ENCODE results near the gene AACS. TPM values are rescaled to one million over a fixed set of nuclear protein-coding genes. Genes with fewer than 3 reads are reported as not detected.

AACS gene
- total and polyA plus RNA-seq, 2 donors (not counting 1 experiment from before 2014, with no cell fraction given) = 6.1 to 20.8 TPM

GRCh38 chr12:125184213-125184967 is 119.2 kb downstream of the AACS start:
- Histone ChIP-seq H3K4me3 (ENCODE audit: control extremely low read depth in 1 of 5, extremely low read depth in 1 of 5, insufficient read depth in 1 of 5, low read depth in 2 of 5, low read length in 4 of 5) (no peak overlapping the region), H3K9me3 (ENCODE audit: control extremely low read depth in 1 of 3, control insufficient read depth in 2 of 3, insufficient read depth in 1 of 3, low read length in 2 of 3) (peaks cover 0 to 15% (median 0%) of the 10 kb centered on the region in 3 donors), H3K9ac (ENCODE audit: low read length) (no peak overlapping the region), H3K79me2 (ENCODE audit: control insufficient read depth, insufficient read depth, low read length) (no peaks in the 10 kb centered on the region), H3K36me3 (replicated peaks in 1 of 2; ENCODE audit: control extremely low read depth in 1 of 2, control insufficient read depth in 1 of 2, extremely low read depth in 1 of 2, insufficient read depth in 2 of 2, low read length in 1 of 2) (no peaks in the 10 kb centered on the region), H4K20me1 (ENCODE audit: control insufficient read depth, insufficient read depth, low read length, poor library complexity, severe bottlenecking) (no peaks in the 10 kb centered on the region), H2AFZ (ENCODE audit: insufficient read depth, low read depth, low read length, poor library complexity, severe bottlenecking) (no peak overlapping the region), H3K4me1 (ENCODE audit: control insufficient read depth in 2 of 2, insufficient read depth in 2 of 2, low read length in 2 of 2) (peaks cover 26% of the 10 kb centered on the region in 2 donors), H3K27ac (ENCODE audit: low read length in 2 of 2) (no peak overlapping the region), H3K4me2 (replicated peaks; ENCODE audit: low read depth, low read length, poor library complexity, severe bottlenecking) (no peak overlapping the region), H3K27me3 (replicated peaks in 1 of 4; ENCODE audit: control extremely low read depth in 1 of 4, control insufficient read depth in 3 of 4, insufficient read depth in 4 of 4, low read length in 3 of 4) (peaks cover 0 to 75% (median 38%) of the 10 kb centered on the region in 4 experiments)
- peaks cover 56% of the 10 kb centered on the region for H3K27me3 Mint-ChIP-seq
- DNase-seq = no peak
- ATAC-seq (ENCODE audit: low read depth) = no peak
- no peak for TF ChIP-seq CTCF (IDR thresholded peaks at IDR 0.05)
- no peak for TF ChIP-seq EZH2 (IDR thresholded peaks at IDR 0.05; ENCODE audit: borderline replicate concordance, insufficient read depth, low read depth, low read length, poor library complexity, severe bottlenecking)
- CTCF ChIA-PET = interaction anchor here (1.1 to 3.3 kb wide), 8 partner anchors 13 to 1690 kb away, joined by 3 to 25 read pairs (median 6); no protein-coding TSS in a partner anchor
- no peak overlapping the region for H3K27ac Mint-ChIP-seq
- POLR2A ChIA-PET = no interaction called here
- no peaks in the 10 kb centered on the region for H3K9me3 Mint-ChIP-seq (ENCODE audit: insufficient read depth)
- H3K4me1 Mint-ChIP-seq = peaks cover 25% of the 10 kb centered on the region
- H3K4me3 Mint-ChIP-seq = peak overlapping the region; percentile 59
- intact Hi-C loops (cut with micrococcal nuclease) = loop anchor here (10.0 kb wide), 2 partner anchors 350 to 1560 kb away; no protein-coding TSS in a partner anchor
- WGBS (ENCODE audit: insufficient coverage) = 32% methylated on average over 12 of the region's 16 CpGs

- H3K4me1 ChIP-seq (ENCODE audit: control insufficient read depth in 2 of 2, insufficient read depth in 2 of 2, low read length in 2 of 2) = peaks cover 26 to 29% of the 10 kb centered on the region in 2 donors
- H3K4me1 Mint-ChIP-seq = peaks cover 25% of the 10 kb centered on the region
- H3K4me2 ChIP-seq (replicated peaks; ENCODE audit: low read depth, low read length, poor library complexity, severe bottlenecking) = no peak overlapping the region
- ChIA-PET POLR2A (no interaction called here), CTCF (interaction anchor here (1.2 to 3.3 kb wide), 2 partner anchors 14 to 1689 kb away, joined by 5 to 25 read pairs; no protein-coding TSS in a partner anchor)
- peak; percentile 13 for DNase-seq
- no peak overlapping the region for H2AFZ ChIP-seq (ENCODE audit: insufficient read depth, low read depth, low read length, poor library complexity, severe bottlenecking)
- H3K9me3 Mint-ChIP-seq (ENCODE audit: insufficient read depth) = no peaks in the 10 kb centered on the region
- intact Hi-C loops (cut with micrococcal nuclease) = loop anchor here (10.0 kb wide), 2 partner anchors 351 to 1559 kb away; no protein-coding TSS in a partner anchor
- H4K20me1 ChIP-seq (ENCODE audit: control insufficient read depth, insufficient read depth, low read length, poor library complexity, severe bottlenecking) = no peaks in the 10 kb centered on the region
- peaks cover 0 to 83% (median 46%) of the 10 kb centered on the region in 4 experiments for H3K27me3 ChIP-seq (replicated peaks in 1 of 4; ENCODE audit: control extremely low read depth in 1 of 4, control insufficient read depth in 3 of 4, insufficient read depth in 4 of 4, low read length in 3 of 4)
- H3K9ac ChIP-seq (ENCODE audit: low read length) = no peak overlapping the region
- peak overlapping the region; percentile 76 for H3K4me3 Mint-ChIP-seq
- no peak overlapping the region for H3K4me3 ChIP-seq (ENCODE audit: control extremely low read depth in 1 of 5, extremely low read depth in 1 of 5, insufficient read depth in 1 of 5, low read depth in 2 of 5, low read length in 4 of 5)
- no peaks in the 10 kb centered on the region for H3K79me2 ChIP-seq (ENCODE audit: control insufficient read depth, insufficient read depth, low read length)
- H3K27ac Mint-ChIP-seq = no peak overlapping the region
- H3K9me3 ChIP-seq (ENCODE audit: control extremely low read depth in 1 of 3, control insufficient read depth in 2 of 3, insufficient read depth in 1 of 3, low read length in 2 of 3) = peaks cover 0 to 15% (median 0%) of the 10 kb centered on the region in 3 donors
- no peaks in the 10 kb centered on the region for H3K36me3 ChIP-seq (replicated peaks in 1 of 2; ENCODE audit: control extremely low read depth in 1 of 2, control insufficient read depth in 1 of 2, extremely low read depth in 1 of 2, insufficient read depth in 2 of 2, low read length in 1 of 2)
- TF ChIP-seq EZH2 (IDR thresholded peaks at IDR 0.05; ENCODE audit: borderline replicate concordance, insufficient read depth, low read depth, low read length, poor library complexity, severe bottlenecking) (no peak), CTCF (IDR thresholded peaks at IDR 0.05) (no peak)
- H3K27ac ChIP-seq (ENCODE audit: low read length in 2 of 2) = no peak overlapping the region
- WGBS (ENCODE audit: insufficient coverage) = 11% methylated on average over 19 of the region's 21 CpGs
- peaks cover 64% of the 10 kb centered on the region for H3K27me3 Mint-ChIP-seq
- no peak for ATAC-seq (ENCODE audit: low read depth)
Measured at GRCh38 chr12:125185311-125185739, 120.1 kb downstream of the AACS start.
